ENCODE data around the gene TMTC1.

TMTC1 gene

GRCh38 chr12:29451888-29452287 lies 331.9 kb downstream of the TMTC1 start:
- no peak overlapping the region for H3K27ac ChIP-seq (ENCODE audit: low read length)
- H3K9ac ChIP-seq (ENCODE audit: low read length): no peak overlapping the region
- H3K4me1 ChIP-seq (ENCODE audit: control insufficient read depth, low read depth, low read length): no peaks in the 10 kb centered on the region
- H3K9me3 ChIP-seq (ENCODE audit: control insufficient read depth, low read depth, low read length): no peaks in the 10 kb centered on the region
- no peaks in the 10 kb centered on the region for H3K36me3 ChIP-seq (ENCODE audit: control insufficient read depth, low read depth, low read length)
- H3K4me3 ChIP-seq (ENCODE audit: low read length): no peak overlapping the region
- H3K27me3 ChIP-seq (ENCODE audit: control insufficient read depth, insufficient read depth, low read length): no peaks in the 10 kb centered on the region

Measured in iPS-18a (cell line).